Esophagus muscularis mucosa (tissue), 3 donors: ENCODE data around the gene ZFYVE19.

Source experiments
- POLR2A ChIP-seq: fragments of 450-650 bp; IDR thresholded peaks from one replicate; pipeline ENCODE4 v1.6.1; 2017; ENCODE audit warnings: antibody characterized with exemption, moderate library complexity, mild to moderate bottlenecking, low read depth
- TF ChIP-seq, protein P1 (sequence below), 3 experiments: fragments of 200-600 bp in 2 of 3; fragments of 450-650 bp in 1 of 3; sonication (generic) in 2 of 3; IDR thresholded peaks; one replicate each; pipeline ENCODE4 v1.5.1; 2017 to 2019; ENCODE audit warnings: antibody characterized with exemption in 3 of 3, mild to moderate bottlenecking in 2 of 3, moderate library complexity in 1 of 3

DNA sequence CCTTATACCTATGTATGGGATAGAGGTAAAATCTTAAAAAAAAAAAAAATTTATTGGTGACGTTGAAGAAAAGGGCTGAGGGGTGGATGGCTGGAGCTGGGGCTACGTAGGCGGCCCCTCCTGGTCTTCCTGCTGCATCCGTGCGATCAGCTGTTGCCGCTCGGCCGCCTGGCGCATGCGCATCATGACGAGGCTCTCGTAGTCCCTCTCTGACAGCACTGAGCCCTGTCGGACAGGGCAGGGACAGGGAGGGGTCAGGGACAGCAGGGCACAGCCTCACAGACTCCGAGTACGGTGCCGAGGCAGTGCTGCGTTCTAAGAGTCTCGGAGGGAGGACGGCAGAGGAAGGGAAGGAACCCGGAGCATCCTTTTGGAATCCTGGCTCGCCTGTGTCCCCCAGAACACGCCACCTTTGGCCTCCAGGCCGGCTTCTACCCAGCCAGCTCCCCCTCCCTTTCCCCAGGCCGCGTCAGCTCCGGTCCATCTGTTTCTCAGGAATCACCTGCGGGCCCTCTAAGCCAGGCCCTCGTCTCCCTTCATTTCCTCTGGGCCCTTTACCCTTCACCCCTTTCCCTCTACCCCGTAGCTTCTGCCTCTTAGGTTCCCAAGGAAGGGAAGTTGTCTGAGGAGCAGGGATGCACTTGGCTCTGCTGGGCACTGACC lies 38.9 kb upstream of the ZFYVE19 start:
- TF ChIP-seq, protein P1, sequence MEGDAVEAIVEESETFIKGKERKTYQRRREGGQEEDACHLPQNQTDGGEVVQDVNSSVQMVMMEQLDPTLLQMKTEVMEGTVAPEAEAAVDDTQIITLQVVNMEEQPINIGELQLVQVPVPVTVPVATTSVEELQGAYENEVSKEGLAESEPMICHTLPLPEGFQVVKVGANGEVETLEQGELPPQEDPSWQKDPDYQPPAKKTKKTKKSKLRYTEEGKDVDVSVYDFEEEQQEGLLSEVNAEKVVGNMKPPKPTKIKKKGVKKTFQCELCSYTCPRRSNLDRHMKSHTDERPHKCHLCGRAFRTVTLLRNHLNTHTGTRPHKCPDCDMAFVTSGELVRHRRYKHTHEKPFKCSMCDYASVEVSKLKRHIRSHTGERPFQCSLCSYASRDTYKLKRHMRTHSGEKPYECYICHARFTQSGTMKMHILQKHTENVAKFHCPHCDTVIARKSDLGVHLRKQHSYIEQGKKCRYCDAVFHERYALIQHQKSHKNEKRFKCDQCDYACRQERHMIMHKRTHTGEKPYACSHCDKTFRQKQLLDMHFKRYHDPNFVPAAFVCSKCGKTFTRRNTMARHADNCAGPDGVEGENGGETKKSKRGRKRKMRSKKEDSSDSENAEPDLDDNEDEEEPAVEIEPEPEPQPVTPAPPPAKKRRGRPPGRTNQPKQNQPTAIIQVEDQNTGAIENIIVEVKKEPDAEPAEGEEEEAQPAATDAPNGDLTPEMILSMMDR (IDR thresholded peaks at IDR 0.05) = no peak
- no peak for TF ChIP-seq POLR2A
